ENCODE data around the gene SMARCA2.

DNA sequence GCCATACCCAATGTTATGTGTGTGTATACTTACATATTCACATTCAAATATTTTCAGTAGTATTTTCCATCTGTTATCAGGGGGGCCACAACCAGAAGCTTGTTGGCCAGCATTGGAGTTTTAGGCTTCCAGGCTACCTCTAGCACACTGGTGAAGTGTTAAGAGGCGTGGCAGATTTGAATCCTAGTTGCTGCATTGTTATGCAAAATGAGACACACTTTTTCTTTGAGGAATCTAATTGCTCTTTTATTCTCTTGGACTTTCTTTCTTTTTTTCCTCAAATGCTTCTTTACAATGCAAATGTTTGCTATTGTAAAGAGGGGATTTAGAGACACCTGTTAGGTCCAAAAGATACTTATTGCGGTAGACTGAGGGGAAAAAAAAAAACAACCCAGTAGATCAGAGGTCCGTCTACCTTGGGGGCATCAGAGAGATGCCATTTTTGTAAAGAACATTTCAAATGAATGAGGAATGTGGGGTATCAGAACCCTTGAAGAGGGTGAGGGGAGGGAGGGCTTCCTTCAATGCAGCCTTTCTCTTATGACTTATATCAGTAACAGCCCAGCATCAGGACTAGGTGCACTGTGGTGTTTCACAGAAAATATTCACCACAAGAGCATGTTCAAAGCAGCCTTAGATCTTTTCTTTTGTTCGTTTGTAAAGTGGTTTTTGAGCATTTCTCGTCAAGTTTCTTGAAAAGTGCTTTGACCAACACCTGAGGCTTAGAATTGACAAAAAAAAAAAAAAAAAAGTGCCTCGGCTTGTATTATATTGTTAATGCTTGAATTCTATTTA is 3.8 kb downstream of the SMARCA2 start:
- TF ChIP-seq, protein P1, sequence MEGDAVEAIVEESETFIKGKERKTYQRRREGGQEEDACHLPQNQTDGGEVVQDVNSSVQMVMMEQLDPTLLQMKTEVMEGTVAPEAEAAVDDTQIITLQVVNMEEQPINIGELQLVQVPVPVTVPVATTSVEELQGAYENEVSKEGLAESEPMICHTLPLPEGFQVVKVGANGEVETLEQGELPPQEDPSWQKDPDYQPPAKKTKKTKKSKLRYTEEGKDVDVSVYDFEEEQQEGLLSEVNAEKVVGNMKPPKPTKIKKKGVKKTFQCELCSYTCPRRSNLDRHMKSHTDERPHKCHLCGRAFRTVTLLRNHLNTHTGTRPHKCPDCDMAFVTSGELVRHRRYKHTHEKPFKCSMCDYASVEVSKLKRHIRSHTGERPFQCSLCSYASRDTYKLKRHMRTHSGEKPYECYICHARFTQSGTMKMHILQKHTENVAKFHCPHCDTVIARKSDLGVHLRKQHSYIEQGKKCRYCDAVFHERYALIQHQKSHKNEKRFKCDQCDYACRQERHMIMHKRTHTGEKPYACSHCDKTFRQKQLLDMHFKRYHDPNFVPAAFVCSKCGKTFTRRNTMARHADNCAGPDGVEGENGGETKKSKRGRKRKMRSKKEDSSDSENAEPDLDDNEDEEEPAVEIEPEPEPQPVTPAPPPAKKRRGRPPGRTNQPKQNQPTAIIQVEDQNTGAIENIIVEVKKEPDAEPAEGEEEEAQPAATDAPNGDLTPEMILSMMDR (IDR thresholded peaks at IDR 0.05): no peak
- TF ChIP-seq EZH2 (IDR thresholded peaks at IDR 0.05) (no peak), EZH2phosphoT487 (IDR thresholded peaks at IDR 0.05) (no peak)
